ENCODE measurements around the gene NPB. TPM values are rescaled to one million over a fixed set of nuclear protein-coding genes. Genes with fewer than 3 reads are reported as not detected.

Gene NPB
- total and polyA plus RNA-seq, 2 of the 8 experiments (the other 6 are each of a cell fraction or from before 2014, with no cell fraction given), result 1.5 to 2.5 TPM

DNA sequence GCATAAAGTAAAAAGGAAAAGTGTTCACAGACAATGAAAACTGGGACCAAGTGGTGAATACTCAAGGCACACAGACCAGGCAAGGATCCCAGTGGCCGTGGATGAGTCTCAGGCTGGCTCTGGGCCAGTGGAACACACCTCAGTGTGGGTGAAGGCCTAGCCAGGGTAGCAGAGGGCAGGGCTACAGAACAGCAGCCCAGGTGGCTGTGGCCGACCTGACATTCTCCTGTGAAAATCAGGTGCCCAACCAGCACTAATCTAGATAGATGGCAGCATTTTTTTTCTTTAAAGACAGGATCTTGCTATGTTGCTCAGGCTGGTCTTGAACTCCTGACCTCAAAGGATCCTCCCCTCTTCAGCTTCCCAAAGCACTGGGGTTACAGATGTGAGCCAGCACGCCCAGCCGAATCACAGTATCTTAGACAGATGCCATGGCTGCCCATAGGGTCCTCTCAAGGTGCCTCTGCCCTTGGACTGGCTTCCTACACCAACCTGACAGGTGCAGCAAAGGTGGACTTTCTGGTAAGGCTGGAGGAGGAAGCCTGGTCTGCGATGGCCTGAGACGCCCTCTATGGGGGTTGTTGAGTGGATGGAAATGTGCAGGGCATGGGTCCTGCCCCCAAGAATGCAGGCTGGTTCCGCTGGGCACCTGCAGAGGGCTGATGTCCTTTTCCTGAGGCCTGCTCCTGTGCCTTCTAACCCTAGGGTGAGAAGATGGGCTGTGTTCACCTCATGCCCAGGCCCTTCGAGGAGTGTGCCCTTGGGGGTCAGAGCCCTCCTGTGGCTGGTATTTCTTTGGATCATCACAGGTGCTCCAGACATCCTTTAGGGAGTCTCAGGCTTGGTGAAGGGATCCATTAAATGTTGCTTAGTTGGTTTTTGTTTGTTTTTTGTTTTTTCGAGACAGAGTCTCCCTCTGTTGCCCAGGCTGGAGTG is 37.9 kb upstream of the NPB start:
- Histone ChIP-seq H3K27ac (ENCODE audit: low read depth, low read length) (no peak overlapping the region), H2BK20ac (ENCODE audit: low read length) (no peak overlapping the region), H3K79me1 (ENCODE audit: low read depth, low read length) (peaks cover 5% of the 10 kb centered on the region), H2AK5ac (ENCODE audit: low read depth, low read length) (no peak overlapping the region), H3K4ac (replicated peaks; ENCODE audit: insufficient read length, low read depth, low read length) (no peak overlapping the region), H4K5ac (ENCODE audit: insufficient read length, low read depth, low read length) (no peak overlapping the region), H2AFZ (ENCODE audit: low read length) (no peak overlapping the region), H3K23me2 (ENCODE audit: low read depth, low read length) (peaks cover 8% of the 10 kb centered on the region), H3K9ac (replicated peaks in 1 of 4; ENCODE audit: extremely low read depth in 1 of 4, low read depth in 3 of 4, low read length in 3 of 4) (peak overlapping the region in 1 of 4 experiments; percentile 22; a peak in 1 of 7 replicates), H3K23ac (ENCODE audit: insufficient read length) (no peak overlapping the region), H3K27me3 (replicated peaks in 1 of 4; ENCODE audit: control insufficient read depth in 3 of 4, extremely low read depth in 1 of 4, insufficient read depth in 3 of 4, low read length in 3 of 4) (no peaks in the 10 kb centered on the region), H2BK12ac (ENCODE audit: low read depth, low read length) (no peak overlapping the region), H3K36me3 (ENCODE audit: control insufficient read depth in 2 of 4, insufficient read depth in 4 of 4, low read length in 3 of 4) (peaks cover 2 to 28% (median 9%) of the 10 kb centered on the region in 4 experiments; a peak in 4 of 8 replicates), H3K18ac (ENCODE audit: extremely low read depth, low read length) (no peak overlapping the region), H2BK5ac (ENCODE audit: low read depth, low read length) (no peak overlapping the region), H3K4me2 (ENCODE audit: insufficient read depth in 1 of 2, low read depth in 2 of 2, low read length in 2 of 2) (no peak overlapping the region), H4K91ac (replicated peaks; ENCODE audit: insufficient read length, low read length) (no peak overlapping the region), H3K14ac (ENCODE audit: insufficient read length) (no peak overlapping the region), H3K4me1 (replicated peaks in 1 of 4; ENCODE audit: control insufficient read depth in 3 of 4, insufficient read depth in 4 of 4, low read length in 3 of 4) (peaks cover 0 to 21% (median 15%) of the 10 kb centered on the region in 4 experiments; a peak in 6 of 7 replicates), H2BK15ac (ENCODE audit: low read length) (no peak overlapping the region), H3K9me3 (ENCODE audit: insufficient read depth in 2 of 2, low read depth in 1 of 2, low read length in 1 of 2) (no peaks in the 10 kb centered on the region), H3K79me2 (ENCODE audit: control insufficient read depth in 1 of 2, insufficient read depth in 2 of 2, low read length in 2 of 2) (peaks cover 8 to 38% of the 10 kb centered on the region in 2 experiments), H3K56ac (replicated peaks; ENCODE audit: insufficient read length, low read depth, low read length) (no peak overlapping the region), H2BK120ac (replicated peaks; ENCODE audit: low read depth, low read length) (no peak overlapping the region), H4K20me1 (replicated peaks in 1 of 2; ENCODE audit: control insufficient read depth in 1 of 2, insufficient read depth in 2 of 2, low read length in 2 of 2) (peaks cover 10 to 41% of the 10 kb centered on the region in 2 experiments), H3K4me3 (ENCODE audit: extremely low read depth in 1 of 4, insufficient read depth in 2 of 4, low read depth in 3 of 4, low read length in 4 of 4) (no peak overlapping the region), H4K8ac (ENCODE audit: extremely low read depth, insufficient read depth, low read length) (no peak overlapping the region)
- DNase-seq (ENCODE audit: low read depth in 1 of 2, low spot score in 2 of 2) (no peak), FAIRE-seq (no peak)
- WGBS, 2 experiments (ENCODE audit: extremely low coverage in 1 of 2, insufficient coverage in 1 of 2, insufficient read length in 1 of 2, insufficient replicate concordance in 2 of 2, low coverage in 1 of 2, low lambda C conversion rate in 2 of 2, missing lambda C conversion rate in 1 of 2), result 90% methylated on average over 9 of the region's 9 CpGs; no CpG with 5 or more reads in 1 of the 2 experiments
- TF ChIP-seq, protein P1, sequence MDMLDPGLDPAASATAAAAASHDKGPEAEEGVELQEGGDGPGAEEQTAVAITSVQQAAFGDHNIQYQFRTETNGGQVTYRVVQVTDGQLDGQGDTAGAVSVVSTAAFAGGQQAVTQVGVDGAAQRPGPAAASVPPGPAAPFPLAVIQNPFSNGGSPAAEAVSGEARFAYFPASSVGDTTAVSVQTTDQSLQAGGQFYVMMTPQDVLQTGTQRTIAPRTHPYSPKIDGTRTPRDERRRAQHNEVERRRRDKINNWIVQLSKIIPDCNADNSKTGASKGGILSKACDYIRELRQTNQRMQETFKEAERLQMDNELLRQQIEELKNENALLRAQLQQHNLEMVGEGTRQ (IDR thresholded peaks at IDR 0.05; ENCODE audit: low read length), result no peak
- TF ChIP-seq, protein P2, sequence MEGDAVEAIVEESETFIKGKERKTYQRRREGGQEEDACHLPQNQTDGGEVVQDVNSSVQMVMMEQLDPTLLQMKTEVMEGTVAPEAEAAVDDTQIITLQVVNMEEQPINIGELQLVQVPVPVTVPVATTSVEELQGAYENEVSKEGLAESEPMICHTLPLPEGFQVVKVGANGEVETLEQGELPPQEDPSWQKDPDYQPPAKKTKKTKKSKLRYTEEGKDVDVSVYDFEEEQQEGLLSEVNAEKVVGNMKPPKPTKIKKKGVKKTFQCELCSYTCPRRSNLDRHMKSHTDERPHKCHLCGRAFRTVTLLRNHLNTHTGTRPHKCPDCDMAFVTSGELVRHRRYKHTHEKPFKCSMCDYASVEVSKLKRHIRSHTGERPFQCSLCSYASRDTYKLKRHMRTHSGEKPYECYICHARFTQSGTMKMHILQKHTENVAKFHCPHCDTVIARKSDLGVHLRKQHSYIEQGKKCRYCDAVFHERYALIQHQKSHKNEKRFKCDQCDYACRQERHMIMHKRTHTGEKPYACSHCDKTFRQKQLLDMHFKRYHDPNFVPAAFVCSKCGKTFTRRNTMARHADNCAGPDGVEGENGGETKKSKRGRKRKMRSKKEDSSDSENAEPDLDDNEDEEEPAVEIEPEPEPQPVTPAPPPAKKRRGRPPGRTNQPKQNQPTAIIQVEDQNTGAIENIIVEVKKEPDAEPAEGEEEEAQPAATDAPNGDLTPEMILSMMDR (IDR thresholded peaks at IDR 0.05; ENCODE audit: control extremely low read depth in 1 of 3, insufficient read depth in 1 of 3, low read depth in 1 of 3, low read length in 3 of 3), result peak; percentile 7 to 27 (median 25)
- TF ChIP-seq, protein P3, sequence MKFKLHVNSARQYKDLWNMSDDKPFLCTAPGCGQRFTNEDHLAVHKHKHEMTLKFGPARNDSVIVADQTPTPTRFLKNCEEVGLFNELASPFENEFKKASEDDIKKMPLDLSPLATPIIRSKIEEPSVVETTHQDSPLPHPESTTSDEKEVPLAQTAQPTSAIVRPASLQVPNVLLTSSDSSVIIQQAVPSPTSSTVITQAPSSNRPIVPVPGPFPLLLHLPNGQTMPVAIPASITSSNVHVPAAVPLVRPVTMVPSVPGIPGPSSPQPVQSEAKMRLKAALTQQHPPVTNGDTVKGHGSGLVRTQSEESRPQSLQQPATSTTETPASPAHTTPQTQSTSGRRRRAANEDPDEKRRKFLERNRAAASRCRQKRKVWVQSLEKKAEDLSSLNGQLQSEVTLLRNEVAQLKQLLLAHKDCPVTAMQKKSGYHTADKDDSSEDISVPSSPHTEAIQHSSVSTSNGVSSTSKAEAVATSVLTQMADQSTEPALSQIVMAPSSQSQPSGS (IDR thresholded peaks at IDR 0.05; ENCODE audit: low read length), result no peak
- TF ChIP-seq NRF1 (IDR thresholded peaks at IDR 0.05; ENCODE audit: low read depth, low read length), result no peak
- CTCF ChIA-PET (ENCODE audit: partially characterized antibody), result interaction anchor here (0.6 to 1.9 kb wide), 6 partner anchors 57 to 166 kb away, joined by 3 to 4 read pairs (median 3); no protein-coding TSS in a partner anchor
- POLR2A ChIA-PET (ENCODE audit: partially characterized antibody), result interaction anchor here (1.0 to 3.4 kb wide), 11 partner anchors 8 to 305 kb away, joined by 3 to 18 read pairs (median 5); partner anchors contain the start of gene MCRIP1
